HG03066 (cell line): ENCODE data around the gene MMAB.
A peak's percentile ranks its signal among the peaks of the same experiment; 100 is the strongest.

ENCODE experiments used
- ATAC-seq: cut with Tn5 transposase; IDR thresholded peaks from one replicate; pipeline ENCODE4 v1.9.1; 2021; ENCODE audit warnings: low read depth; ENCODE audit not compliant: unreplicated experiment

MMAB gene

DNA sequence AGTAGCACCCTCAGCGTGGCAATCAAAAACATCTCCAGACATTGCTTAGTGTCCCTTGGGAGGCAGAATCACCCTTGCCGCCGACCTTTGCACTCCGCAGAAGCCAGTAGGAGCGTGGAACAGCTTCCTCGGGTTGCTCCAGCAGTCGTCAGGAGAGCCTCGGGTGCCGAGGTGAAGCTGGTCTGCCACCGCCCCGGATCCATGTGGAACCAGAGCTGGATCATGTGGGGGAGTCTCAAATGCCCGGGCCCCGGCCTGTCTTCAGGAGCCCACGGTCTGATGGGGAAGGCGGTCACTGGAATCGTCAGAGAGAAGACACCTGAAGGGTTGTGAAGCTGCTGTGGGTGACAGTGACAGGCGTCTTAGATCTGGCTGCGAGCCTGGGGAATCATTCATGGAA lies 14.6 kb upstream of the MMAB start:
- ATAC-seq, result no peak

DNA sequence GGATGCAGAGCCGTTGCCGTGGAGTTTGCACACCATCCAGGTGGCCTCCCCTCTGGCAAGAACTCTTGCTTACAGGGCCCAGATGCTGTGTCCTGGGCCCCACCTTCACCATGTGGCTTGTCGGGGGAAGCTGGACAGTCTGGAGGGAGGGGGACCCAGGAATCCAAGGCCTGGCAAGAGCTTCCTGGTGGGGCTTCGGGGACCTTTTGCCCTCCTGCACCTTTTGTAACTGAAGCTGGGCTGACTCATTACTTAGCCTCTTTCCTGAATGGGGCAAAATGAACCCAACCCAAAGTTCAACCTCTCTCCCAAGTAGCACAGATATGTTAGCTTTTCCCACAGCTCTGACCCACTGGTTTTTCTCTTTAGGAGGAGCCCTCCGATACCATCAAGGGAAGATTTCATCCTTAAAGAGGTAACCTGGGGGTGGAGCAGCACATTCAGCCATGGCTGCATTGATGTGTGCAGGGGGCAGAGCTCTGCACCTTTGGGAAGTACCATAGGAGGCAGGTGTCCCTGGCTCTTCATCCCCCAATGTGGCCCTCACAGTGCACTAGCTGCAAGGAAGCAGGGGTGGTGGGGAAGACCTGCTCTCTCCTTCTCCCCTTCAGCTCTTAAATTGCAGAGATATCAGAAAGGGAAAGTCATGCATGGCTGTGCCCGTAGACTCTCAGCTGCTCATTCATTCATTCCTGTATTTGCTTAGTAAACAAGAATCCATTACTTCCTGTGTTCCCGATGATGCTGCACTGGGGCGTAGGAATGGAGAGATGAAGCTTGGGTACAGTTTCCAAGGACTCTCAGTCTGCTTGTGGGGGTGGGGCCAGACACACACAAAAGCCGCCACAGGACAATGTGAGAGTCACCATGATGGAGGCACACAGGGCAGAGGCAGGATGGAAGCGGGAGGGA lies 13.3 kb upstream of the MMAB start:
- ATAC-seq, result no peak

DNA sequence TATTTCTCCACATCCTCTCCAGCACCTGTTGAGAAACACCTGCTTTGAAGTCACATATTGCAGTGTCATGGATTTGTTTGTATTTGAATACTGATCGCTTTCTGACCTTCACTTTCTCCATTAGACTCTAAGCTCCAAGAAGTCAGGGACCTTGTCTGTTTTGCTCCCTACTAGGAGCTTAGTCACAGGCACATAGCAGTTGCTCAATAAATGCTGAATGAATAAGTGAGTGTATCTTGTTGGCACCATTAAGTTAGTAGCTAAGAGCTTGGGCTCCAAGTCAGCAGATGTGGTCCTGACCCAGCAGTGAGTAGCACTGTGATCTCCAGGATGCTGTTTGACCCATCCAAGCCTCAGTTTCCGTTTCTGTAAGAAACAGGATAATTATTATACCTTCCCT lies 10.4 kb upstream of the MMAB start:
- ATAC-seq, result no peak

DNA sequence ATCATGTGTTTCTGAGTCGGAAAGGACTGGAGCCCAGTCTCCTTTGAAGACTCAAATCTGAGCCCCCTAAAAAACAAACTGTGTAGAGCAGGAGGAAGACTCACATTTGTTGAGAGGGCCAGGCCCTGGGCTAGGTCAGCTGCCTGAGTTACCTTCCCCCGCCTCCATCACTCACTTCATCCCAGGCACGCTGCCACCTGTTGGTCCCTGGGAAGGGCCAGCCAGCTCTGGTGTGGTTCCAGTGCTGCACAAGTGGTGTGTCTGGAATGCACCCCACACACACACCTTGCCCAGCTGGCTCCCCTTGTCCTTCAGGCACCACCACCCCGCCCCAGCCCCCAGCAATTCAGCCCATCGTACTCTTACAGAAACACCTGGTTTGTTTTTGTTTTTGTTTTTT lies 9.3 kb upstream of the MMAB start:
- no peak for ATAC-seq

DNA sequence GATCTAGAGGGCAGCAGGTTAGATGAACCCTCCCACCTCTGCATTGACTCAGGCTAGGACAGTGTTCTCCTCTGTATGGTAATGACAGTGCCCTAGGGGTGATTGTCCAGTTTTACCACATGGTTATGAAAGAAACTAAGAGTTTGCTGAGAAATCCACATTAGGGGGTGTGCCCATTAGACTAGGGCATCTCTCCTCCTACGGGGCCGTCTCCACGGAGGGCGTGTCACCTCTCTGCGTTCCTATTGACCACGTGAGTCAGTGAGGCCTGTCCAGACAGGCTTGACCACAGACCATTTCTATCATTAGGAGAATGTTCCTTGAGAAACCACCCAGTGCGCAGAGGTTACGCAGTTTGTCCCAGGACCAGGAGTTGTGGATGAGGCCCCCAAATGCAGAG lies 8.6 kb upstream of the MMAB start:
- ATAC-seq, result no peak

DNA sequence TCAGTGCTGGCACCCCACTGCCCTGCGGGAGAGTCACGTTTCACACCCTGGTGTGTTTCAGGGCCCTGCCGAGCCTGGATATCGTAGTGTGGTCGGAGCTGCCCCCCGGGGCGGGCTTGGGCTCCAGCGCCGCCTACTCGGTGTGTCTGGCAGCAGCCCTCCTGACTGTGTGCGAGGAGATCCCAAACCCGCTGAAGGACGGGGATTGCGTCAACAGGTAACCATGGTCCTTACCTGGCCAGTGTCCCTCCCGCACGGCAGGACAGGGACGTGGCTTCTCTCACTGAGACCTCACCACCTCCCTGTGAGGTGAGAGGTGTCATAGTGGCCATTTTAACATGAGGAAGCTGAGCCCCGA lies 8.0 kb upstream of the MMAB start:
- ATAC-seq, result no peak

DNA sequence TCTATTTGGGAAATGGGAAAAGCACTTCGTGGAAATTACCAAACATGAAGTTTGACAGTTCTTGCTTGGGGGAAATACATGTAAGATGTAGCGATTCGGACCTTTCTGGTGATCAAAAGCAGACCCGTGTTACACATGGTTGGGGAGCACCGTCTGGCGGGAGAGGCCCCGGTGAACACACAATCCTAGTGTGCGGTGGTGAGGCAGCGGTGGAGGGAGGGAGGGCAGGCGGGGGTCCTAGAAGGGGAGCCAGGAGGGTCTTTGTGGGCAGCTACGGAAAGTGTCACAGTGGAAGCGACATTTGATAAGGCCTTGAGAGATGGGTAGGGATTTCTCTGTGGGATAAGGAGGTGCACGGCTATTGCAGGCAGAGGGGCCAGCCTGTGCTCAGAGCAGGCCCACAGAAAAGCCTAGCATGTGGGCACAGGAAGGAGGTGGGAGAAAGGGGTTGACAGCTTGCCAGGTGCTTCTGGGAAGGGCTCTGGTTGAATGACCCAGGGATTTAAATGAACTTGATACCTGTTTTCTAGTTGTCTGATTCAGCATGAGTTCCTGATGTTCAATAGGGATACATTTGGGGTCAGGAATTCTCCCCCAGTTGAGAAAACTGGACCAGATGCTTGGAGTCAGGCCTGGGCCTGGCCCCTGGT lies 7.5 kb upstream of the MMAB start:
- ATAC-seq, result no peak

DNA sequence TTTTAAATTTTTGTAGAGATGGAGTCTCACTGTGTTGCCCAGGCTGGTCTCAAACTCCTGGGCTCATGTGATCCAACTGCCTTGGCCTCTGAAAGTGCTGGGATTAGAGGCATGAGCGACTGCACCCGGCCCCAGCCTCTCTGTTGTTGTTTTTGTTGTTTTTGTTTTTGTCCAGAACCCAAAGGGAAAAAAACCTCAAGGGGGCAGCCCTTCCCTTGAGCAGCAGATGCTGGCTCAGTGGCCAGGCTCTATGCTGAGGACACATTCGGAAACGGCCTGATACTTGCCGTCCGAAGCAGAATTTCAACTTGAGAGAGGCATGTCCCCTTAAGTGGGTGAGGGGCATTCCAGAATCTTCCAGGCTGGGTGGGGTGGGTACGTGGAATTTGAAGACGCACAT lies 7.0 kb upstream of the MMAB start:
- ATAC-seq, result no peak

DNA sequence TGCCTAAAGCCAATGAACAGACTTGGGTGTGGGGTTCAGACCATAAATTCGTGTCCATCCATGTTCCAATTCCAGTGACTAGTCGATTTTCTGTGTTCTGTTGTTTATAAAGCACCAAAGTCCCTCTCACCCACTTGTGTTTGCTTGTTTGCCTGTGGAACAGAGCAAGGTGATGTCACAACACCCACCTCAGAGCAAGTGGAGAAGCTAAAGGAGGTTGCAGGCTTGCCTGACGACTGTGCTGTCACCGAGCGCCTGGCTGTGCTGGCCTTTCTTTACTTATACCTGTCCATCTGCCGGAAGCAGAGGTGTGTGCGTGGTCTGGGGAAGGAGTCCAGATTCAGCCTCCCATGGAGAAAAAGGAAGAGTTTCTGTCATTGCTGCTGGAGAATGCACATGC lies 6.3 kb upstream of the MMAB start:
- no peak for ATAC-seq

DNA sequence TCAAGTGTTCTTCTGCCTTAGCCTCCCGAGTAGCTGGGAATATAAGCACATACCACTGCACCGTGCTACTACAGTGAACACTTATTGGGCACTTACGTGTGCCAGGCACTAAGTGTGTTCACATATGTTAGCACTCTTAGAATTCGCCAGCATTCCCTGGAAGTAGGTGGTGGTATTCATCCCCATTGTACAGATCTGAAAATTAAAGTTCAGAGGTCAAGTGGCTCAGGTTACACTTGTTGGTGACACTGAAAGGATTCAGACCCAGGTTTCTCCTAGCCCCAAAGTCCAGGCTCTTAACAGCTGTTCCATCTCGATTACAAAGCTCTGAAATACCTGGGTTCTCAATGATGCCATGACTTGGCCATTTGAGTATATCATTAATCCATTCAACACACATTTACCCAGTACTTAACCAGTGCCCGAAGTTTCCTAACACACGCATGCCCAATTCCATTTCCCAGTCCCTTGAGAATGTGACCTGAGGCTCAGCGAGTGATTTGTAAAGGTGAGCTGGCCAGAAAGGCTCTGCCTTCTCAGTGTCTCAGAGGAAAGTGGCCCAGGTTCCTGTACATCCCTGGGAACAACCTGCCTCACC lies 5.1 kb upstream of the MMAB start:
- ATAC-seq, result no peak

DNA sequence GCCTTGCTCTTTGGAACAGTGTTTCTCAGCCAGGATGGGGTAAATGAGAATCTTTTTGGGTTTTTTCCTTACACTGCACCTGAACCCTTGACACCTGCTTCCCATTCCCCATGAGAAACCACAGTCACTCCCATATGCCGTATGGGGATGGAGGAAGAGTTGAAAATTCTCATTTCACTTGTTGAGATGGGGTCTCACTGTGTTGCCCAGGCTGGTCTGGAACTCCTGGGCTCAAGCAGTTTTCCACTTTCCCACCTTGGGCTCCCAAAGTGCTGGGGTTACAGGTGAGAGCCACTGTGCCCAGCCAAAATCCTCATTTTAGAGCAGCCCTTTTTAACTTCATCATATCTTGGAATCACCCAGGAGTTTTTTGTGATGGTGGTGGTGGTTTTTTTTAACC lies 4.0 kb upstream of the MMAB start:
- ATAC-seq, result no peak

DNA sequence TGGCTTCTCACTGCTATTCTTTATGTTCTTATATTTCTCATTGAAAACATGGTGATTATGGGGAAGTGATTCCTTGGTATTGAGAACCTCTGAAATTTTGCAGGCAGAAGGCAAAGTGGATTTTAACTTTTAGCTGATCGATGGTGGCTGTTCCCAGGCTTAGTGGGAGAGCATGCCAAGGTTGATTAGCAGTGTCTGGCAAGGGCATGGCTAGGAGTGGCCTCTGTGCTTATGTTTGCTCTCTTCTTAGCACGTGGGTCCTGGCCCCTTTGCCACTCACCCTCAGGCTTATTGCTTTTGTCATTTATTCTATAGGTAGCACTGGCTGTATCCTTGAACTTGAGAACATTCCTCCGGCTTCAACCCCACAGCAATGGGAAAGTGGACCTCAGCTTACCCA lies 2.4 kb upstream of the MMAB start:
- ATAC-seq, result no peak

DNA sequence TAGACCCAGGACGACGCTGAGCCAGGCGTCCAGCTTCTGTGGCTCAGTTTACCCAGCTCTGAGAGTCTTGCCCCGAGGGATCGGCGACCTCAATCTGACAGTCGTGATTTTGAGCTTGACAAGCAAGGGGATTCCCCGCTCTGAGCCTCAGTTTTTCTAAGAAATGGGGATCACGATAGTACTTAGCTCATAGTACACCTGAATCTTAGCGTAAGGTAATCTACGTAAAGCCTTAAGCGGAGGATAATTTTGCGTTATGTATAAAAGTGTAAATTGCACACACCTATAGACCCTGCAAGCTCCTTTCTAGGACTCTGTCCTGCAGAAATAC lies 575 bp upstream of the MMAB start:
- ATAC-seq, result peak; percentile 3

DNA sequence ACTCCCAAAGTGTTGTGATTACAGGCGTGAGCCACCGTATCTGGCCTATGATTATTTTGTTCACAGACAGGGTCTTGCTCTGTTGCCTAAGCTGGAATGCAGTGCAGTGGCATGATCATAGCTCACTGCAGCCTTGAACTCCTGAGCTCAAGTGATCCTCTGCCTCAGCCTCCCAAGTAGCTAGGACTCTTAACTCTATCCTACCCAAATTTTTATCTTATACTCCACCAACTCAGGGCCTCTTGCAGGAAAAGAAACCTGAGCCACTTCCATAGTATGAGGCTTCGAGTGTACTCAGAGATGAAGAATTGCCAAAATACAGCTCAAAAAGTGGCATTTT lies 828 bp downstream of the MMAB start:
- ATAC-seq, result no peak

DNA sequence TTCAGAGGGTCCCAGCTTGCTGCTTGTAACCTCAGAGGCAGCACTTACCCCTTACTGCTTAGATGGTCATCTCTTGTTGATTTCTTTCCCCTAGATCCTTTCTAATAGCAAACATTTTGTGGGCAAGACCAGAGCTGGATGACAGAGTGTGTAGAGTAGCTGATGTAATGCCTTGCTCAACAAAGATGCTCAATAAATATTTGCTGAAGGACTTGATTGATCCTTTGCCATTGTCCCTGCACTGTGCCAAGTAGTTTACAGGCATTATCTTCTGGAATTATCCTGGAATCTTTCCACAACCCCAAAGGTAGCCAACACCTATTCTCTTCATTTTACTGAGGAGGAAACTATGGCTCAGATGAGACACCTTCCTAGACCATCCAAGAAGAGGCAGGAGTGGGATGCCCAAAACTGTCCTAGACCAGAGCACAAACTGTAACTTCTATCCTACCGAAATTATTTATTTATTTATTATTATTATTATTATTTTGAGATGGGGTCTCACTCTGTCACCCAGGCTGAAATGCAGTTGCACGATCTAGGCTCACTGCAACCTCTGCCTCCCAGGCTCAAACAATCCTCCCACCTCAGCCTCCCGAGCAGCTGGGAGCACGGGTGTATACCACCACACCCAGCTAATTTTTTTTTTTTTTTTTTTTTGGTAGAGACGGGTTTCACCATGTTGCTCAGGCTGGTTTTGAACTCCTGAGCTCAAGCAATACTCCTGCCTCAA lies 1.4 kb downstream of the MMAB start:
- ATAC-seq, result no peak

DNA sequence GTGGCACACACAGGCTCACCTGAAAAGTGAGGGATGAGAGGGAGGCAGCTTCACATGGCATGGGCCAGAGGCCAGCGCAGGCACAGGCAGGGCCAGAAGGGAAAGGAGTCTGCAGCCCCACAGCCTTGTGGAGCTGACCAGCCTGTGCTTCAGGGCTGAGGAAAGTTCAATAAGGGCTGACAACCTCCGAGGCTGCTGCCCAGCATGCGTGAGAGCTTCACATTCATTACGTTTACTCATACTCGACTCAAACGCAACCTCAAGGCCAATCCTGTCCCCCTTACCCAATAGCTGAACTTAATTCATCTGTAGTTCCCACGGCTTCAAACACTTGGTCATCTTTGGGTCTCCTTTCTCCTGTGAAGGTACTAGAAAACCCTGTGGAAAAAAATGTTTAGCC lies 4.8 kb downstream of the MMAB start:
- no peak for ATAC-seq

DNA sequence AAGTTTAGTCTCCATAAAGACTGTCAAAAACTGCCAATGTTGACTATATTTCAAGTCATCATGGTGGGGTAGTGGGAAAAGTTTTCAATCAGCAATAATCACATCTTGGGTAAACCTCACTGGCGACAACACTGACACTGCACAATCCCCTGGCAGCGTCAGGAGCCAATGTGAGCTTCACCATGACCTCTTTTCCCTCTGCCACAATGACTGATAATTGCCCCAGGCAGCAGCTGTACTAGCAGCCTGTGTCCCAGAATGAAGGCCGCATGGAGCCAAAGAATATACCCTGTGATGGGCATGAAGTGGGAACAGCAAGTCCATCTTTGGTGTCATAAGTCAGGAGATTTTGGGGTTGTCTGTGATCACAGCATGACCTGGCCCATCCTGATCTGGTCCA lies 5.3 kb downstream of the MMAB start:
- ATAC-seq, result no peak

DNA sequence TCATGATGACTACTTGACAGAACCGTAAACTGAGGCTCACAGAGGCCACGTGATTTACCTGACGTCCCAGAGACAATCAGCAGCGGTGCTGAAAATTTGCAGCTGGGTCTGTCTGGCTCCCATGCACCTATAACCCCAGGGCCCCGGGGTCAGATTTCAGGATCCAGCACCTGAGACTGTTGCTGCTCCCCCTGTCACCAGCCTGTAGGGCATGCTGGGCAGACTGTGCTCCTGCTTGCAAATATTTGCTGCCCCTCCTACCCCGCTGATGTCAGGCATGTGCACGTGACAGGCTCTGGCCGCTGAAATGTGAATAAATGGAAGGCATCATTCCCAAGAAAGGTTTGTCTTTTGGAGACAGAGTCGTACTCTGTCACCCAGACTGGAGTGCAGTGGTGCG lies 6.0 kb downstream of the MMAB start:
- ATAC-seq, result no peak

DNA sequence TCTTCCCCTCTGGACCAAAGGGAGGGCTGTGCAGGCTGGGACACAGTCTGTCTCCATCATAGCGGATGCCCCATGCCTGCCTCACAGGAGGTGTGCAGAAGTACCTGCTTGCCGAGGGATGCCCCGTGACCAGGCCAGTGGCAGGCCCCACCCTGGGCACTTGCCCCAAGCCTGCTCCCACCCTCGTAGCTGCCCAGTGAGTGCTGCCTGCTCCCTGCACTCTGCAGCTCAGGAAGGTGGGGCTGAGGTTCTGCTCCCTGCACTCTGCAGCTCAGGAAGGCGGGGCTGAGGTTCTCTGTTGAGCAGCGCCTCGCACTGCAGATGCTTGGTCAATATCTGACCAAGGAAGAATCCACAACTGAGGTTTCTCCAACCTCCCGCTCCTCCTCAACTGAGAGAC lies 6.9 kb downstream of the MMAB start:
- no peak for ATAC-seq

DNA sequence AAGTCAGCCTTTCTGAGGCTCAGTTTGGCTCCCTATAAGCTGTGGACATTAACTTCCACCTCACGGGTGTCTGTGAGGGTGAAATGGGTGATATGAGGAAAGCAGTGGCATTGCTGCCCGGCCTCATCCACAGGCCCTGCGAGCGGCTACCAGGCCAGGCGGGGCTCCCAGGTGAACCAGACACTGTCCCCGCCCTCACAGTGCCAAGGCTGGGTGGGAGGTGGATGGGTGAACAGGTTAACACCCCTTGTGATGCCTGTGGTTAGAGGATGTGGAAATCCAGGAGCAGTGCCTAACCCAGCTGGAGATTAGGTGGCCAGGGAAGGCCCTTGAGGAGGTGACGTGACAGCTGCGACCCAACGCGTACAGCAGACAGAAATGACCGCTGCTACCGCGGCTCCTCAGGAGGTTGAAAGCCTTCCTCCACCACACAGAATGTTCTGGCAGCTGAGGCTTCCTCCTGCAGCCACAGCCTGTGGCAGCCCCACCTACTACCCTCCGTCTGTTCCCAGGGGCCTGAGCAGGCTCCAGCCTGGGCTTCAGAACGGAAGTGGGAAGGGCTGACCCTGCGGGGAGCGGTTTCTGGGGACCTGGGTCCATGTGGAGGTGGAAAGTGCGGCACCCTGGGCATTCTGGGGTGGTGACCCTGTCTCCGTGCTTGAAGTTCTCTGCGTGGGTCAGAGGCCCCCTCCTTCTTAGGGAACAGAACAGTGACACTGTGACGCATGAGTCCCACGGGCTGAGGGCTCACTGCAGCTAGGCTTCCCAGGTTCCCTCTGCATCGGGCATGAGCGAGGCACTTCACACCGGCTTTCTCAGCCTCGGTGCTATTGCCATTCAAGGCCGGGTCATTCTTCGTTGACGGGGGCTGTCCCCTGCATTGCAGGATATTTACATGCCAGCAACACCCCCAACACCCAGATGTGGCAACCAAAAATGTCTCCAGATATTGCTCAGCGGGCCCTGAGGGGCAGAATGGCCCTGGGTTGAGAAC lies 9.7 kb downstream of the MMAB start:
- ATAC-seq, result no peak
